Measurements from ENCODE around the gene ATP6V1F.
"Not testable (repeated sequence)": the region's sequence is repeated elsewhere in the genome, so short reads cannot be mapped to it uniquely, and the experiment has no call there.

ATP6V1F gene

GRCh38 chr7:128903621-128904361, 41.1 kb downstream of the ATP6V1F start:
- DNase-seq (ENCODE audit: low read depth): no peak

- no peak for DNase-seq (ENCODE audit: low read depth)
Measured at GRCh38 chr7:128904381-128905197, 41.9 kb downstream of the ATP6V1F start.

DNA sequence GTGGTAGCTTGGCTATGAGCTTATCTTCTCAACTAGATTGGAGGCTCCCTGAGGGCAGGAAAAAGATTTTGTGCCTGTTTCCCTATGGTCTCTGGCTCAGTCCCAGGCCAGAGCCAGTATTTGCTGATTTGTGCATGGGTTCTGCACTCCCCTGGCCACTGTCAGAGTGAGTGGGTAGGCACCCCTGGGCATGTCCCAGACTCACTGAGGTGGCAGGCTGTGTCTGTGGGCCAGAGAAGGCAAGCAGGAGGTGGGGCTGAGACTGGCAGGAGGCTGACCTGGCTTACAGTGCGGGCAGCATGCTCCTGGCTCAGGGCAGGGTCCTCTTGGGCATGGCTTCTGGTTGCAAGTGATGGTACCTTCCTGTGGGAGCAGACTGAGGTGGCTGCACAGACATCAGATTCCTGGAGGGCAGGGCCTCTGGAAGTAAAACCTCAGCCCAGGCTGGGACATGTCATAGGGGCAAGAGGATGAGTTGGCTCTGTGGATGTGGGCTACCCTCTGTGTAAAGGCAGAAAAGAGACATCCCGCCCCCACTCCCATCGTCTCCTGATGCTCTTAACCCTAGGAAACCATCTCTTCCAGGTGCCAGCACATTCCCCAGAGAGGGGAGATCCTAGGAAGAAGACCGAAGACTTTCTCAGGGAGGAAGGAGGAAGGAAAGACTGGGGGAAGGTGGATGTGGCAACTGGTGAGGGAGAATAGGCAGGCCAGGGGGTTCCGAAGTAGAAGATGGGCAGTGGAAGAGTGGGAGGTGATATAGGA, 43.5 kb downstream of the ATP6V1F start:
- DNase-seq (ENCODE audit: low read depth): no peak

DNA sequence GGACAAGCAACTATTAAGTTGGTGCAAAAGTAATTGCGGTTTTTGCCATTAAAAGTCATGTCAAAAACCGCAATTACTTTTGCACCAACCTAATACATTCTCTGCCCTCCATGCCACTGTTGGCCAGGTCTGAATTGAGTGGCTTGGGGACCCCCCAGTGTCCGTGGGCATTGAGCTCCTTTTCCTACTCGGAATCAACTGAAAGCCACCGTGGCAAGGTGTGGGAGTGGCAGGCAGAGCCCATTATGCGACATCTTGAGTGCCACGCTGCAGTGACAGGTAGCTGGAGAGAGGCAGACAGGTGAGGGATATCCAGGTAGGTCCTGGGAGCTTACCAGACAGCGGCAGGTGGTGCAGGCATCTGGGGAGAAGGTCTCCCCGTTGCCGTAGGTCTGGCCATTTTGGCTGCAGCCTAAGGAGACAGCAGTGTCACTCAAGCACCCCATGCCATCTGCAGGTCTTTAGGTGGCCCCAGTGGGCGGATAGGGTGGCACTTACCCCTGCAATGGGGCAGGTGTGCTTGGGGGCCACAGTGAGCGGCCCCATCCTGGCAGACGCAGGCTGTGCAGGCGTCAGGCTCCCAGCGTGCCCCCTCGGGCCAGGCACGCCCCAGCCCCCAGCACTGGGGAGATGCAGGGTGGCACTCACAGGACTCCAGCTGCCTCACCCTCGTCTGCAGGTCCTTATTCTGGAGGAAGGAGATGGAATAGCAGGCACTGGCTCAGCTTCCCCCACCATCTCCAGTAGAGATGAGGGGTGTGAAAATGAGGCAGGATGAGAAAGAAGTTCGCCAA, 44.3 kb downstream of the ATP6V1F start:
- no peak for DNase-seq (ENCODE audit: low read depth)

- no peak for DNase-seq (ENCODE audit: low read depth)
Measured at GRCh38 chr7:128908750-128909624, 46.3 kb downstream of the ATP6V1F start.

GRCh38 chr7:128909625-128910568, 47.2 kb downstream of the ATP6V1F start:
- DNase-seq (ENCODE audit: low read depth): no peak

DNA sequence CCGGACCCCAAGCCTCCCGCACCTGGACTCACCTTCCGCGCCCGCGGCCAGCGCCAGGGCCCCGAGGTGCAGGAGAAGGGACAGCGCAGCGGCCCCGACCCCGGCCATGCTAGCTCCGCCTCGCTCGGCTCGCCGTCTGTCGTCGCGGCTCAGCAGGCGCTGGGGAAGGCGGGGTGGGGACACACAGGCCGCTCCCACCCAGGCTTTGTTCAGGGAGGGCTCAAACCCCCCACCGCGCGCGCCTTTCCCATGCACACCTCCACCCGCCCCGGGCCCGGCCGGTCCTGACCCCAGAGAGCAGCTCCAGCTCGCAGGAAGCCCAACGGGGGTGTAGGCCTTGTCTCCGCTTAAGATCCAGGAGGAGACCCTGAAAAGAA, 47.9 kb downstream of the ATP6V1F start, which contains the start of gene KCP:
Gene KCP (minus strand): TSS at position 141 of the 377 bp plus-strand sequence. CDS start 33 bp downstream, at position 108.
- DNase-seq (ENCODE audit: low read depth): no peak

DNA sequence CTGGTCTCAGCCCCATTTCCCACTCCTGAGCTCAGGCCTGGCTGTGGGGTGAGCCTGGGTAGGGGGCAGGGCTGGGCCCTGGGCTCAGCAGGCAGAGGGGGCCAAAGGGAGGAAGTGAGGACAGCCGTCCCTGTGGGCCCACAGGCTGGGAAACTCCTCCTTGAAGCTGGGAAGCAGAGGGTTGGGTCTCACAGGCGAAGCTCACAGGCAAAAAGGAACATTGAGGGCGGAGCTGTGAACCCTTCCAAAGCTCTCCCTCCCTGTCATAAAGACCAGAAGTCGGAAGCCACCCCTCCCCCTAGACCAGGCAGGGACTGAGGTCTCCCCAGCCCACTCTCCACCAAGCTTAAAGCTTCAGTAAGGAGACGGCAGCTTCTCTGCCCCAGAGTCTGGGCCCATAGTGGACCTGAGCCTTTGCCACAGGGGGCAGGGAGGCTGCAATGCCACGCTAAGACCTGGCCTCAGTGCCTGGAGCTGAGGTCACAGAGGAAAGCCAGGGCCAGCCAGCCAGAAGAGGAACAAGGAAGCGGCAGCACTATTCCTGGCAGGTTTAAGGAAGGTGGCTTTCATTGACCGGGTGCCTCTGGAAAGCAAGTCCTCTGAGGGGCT, 48.9 kb downstream of the ATP6V1F start:
- no peak for DNase-seq (ENCODE audit: low read depth)

GRCh38 chr7:128912281-128912680, 49.6 kb downstream of the ATP6V1F start:
- no peak for DNase-seq (ENCODE audit: low read depth)

- not testable (repeated sequence) for DNase-seq (ENCODE audit: low read depth)
Measured at GRCh38 chr7:128912709-128913495, 50.2 kb downstream of the ATP6V1F start.

GRCh38 chr7:128913870-128914565, 51.4 kb downstream of the ATP6V1F start:
- no peak for DNase-seq (ENCODE audit: low read depth)

GRCh38 chr7:128914566-128915151, 52.0 kb downstream of the ATP6V1F start:
- no peak for DNase-seq (ENCODE audit: low read depth)

DNA sequence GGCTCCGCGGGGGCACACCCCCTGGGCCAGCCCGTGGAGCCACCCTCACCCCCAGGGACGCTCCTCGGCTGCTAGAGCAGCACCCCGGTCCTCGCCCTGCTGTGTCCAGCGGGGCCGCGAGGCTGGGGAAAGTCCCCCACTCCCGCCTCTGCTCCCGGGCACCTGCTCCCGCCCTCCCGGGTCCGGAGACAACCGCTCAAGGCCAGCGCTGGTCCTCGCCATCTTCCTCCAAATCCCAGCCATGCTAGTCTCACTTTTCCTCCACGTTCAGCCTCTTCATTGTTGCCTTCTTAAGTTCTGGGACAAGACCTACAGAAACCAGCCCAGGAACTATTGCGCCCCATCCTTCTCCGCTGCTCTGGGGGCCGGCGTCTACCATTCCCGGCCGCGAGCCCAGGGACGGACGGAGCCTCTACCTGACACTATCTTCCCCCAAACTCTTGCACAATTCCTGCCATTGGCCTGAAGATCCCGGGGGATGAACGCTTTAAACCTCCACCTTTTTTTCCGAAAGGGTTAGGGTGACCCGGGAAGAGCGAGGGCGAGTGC, 52.7 kb downstream of the ATP6V1F start:
- DNase-seq (ENCODE audit: low read depth): no peak
